HCT116 (cell line): ENCODE results near the gene NLRP5. TPM values are rescaled to one million over a fixed set of nuclear protein-coding genes. Genes with fewer than 3 reads are reported as not detected.

Source experiments
- ATAC-seq: fragments of 200-7000 bp; cut with Tn5 transposase; 2 replicates; pipeline ENCODE4 v1.9.1; 2020; ENCODE audit warnings: mild to moderate bottlenecking, moderate library complexity
- BruUV-seq: library from RNA; stranded (reverse); fragments of 400-500 nt; replicated peaks from 2 replicates; lab custom pipeline; 2021; lab: Mats Ljungman, UMichigan
- CTCF ChIA-PET: fragments of 300-600 bp; sonication (Branson Sonifier 250); formaldehyde crosslinking; loops from one replicate; lab custom pipeline; 2021; ENCODE audit warnings: antibody characterized with exemption; lab: Charles Lee
- POLR2A ChIA-PET: fragments of 300-600, 350-600 bp; sonication (Branson Sonifier 250); formaldehyde crosslinking; loops from one replicate; lab custom pipeline; 2021; ENCODE audit warnings: antibody characterized with exemption; lab: Charles Lee
- RAD21 ChIA-PET, 2 experiments: fragments of 300-600 bp; sonication (Branson Sonifier 250); formaldehyde crosslinking; loops; one replicate each; lab custom pipeline; 2023; ENCODE audit warnings: low total read pairs in 2 of 2; ENCODE audit not compliant: uncharacterized antibody in 2 of 2, unreplicated experiment in 2 of 2, low non-redundant PET in 1 of 2; lab: Charles Lee
- DNase-seq: peaks from one replicate; pipeline ENCODE4 v3.0.0-alpha.2; 2010; ENCODE audit warnings: low read depth, low spot score
- H2AFZ ChIP-seq: fragments of 200-600 bp; shearing (Covaris generic), sonication (generic); 2 replicates; pipeline ENCODE4 v1.6.1; 2017; ENCODE audit warnings: low read depth, mixed run types, mixed read lengths, antibody characterized with exemption, low read length; ENCODE audit not compliant: poor library complexity, severe bottlenecking
- H3K27ac ChIP-seq: 2 replicates; pipeline ENCODE4 v1.5.1; 2012; ENCODE audit warnings: low read depth, low read length
- H3K27me3 ChIP-seq: fragments of 200-600 bp; sonication (generic); 2 replicates; pipeline ENCODE4 v1.6.1; 2016; ENCODE audit warnings: mixed run types, low read length, mixed read lengths; ENCODE audit not compliant: insufficient read depth
- H3K36me3 ChIP-seq, 2 experiments: fragments of 200-500 bp in 1 of 2; fragments of 200-600 bp in 1 of 2; sonication (Bioruptor generic) in 1 of 2; sonication (generic) in 1 of 2; 2 replicates each; pipeline versions ENCODE4 v1.5.1 to v1.6.1; 2014 to 2016; ENCODE audit warnings: low read length in 2 of 2, inconsistent platforms in 1 of 2, mixed read lengths in 1 of 2, mixed run types in 1 of 2; ENCODE audit not compliant: insufficient read depth in 2 of 2, control insufficient read depth in 1 of 2
- H3K4me1 ChIP-seq, 2 experiments: fragments of 200-600 bp in 1 of 2; sonication (generic) in 1 of 2; 2 replicates each; pipeline versions ENCODE4 v1.5.1 to v1.6.1; 2012 to 2017; ENCODE audit warnings: low read length in 2 of 2, inconsistent platforms in 1 of 2, mild to moderate bottlenecking in 1 of 2, mixed read lengths in 1 of 2, mixed run types in 1 of 2, moderate library complexity in 1 of 2; ENCODE audit not compliant: insufficient read depth in 2 of 2, control insufficient read depth in 1 of 2
- H3K4me2 ChIP-seq: fragments of 200-600 bp; sonication (generic); 2 replicates; pipeline ENCODE4 v1.6.1; 2017; ENCODE audit warnings: mixed run types, low read length, mixed read lengths
- H3K4me3 ChIP-seq, 2 experiments: fragments of 200-600 bp in 1 of 2; sonication (generic) in 1 of 2; replicated peaks in 1 of 2; 2 replicates each; pipeline ENCODE4 v1.5.1; 2011 to 2016; ENCODE audit warnings: low read length in 2 of 2, control low read depth in 1 of 2, low read depth in 1 of 2, mild to moderate bottlenecking in 1 of 2, mixed read lengths in 1 of 2, mixed run types in 1 of 2
- H3K79me2 ChIP-seq: fragments of 200-600 bp; sonication (generic); 2 replicates; pipeline ENCODE4 v1.6.1; 2017; ENCODE audit warnings: mild to moderate bottlenecking, mixed run types, low read length, moderate library complexity, mixed read lengths; ENCODE audit not compliant: insufficient read depth
- H3K9ac ChIP-seq: fragments of 200-600 bp; sonication (generic); 2 replicates; pipeline ENCODE4 v1.6.1; 2016; ENCODE audit warnings: low read length, mixed read lengths
- H3K9me2 ChIP-seq: fragments of 200-600 bp; sonication (generic), shearing (Covaris generic); 2 replicates; pipeline ENCODE4 v1.6.1; 2017; ENCODE audit warnings: mixed run types, mild to moderate bottlenecking, moderate library complexity; ENCODE audit not compliant: insufficient read depth
- H3K9me3 ChIP-seq, 2 experiments: fragments of 200-500 bp in 1 of 2; fragments of 200-600 bp in 1 of 2; sonication (Bioruptor generic) in 1 of 2; sonication (generic) in 1 of 2; 2 replicates each; pipeline ENCODE4 v1.6.1; 2014 to 2017; ENCODE audit warnings: low read length in 2 of 2, mixed read lengths in 2 of 2, inconsistent platforms in 1 of 2, low read depth in 1 of 2, mild to moderate bottlenecking in 1 of 2, mixed run types in 1 of 2, moderate library complexity in 1 of 2; ENCODE audit not compliant: control insufficient read depth in 1 of 2, insufficient read depth in 1 of 2
- H4K20me1 ChIP-seq: fragments of 200-600 bp; sonication (generic), shearing (Covaris generic); 2 replicates; pipeline ENCODE4 v1.6.1; 2017; ENCODE audit warnings: mixed run types, mild to moderate bottlenecking, moderate library complexity; ENCODE audit not compliant: insufficient read depth
- CBX3 ChIP-seq: IDR thresholded peaks from 2 replicates; pipeline ENCODE4 v1.6.1; 2012; ENCODE audit warnings: low read depth
- CEBPB ChIP-seq: IDR thresholded peaks from 2 replicates; pipeline ENCODE4 v1.6.1; 2012; ENCODE audit warnings: low read depth
- EGR1 ChIP-seq: IDR thresholded peaks from 2 replicates; pipeline ENCODE4 v1.6.1; 2012; ENCODE audit warnings: low read depth
- ELF1 ChIP-seq: IDR thresholded peaks from 2 replicates; pipeline ENCODE4 v1.6.1; 2012; ENCODE audit warnings: low read depth, borderline replicate concordance
- EZH2phosphoT487 ChIP-seq: fragments of 200-600 bp; IDR thresholded peaks from 2 replicates; pipeline ENCODE4 v1.6.1; 2018; ENCODE audit warnings: antibody characterized with exemption, borderline replicate concordance
- FOSL1 ChIP-seq: IDR thresholded peaks from 2 replicates; pipeline ENCODE4 v1.6.1; 2012; ENCODE audit warnings: low read depth
- POLR2A ChIP-seq: IDR thresholded peaks from 2 replicates; pipeline ENCODE4 v1.7.0; 2011; ENCODE audit warnings: borderline replicate concordance; ENCODE audit not compliant: insufficient read depth, insufficient read length; ENCODE audit errors: extremely low read depth
- POLR2AphosphoS5 ChIP-seq: IDR thresholded peaks from 2 replicates; pipeline ENCODE4 v1.6.1; 2011; ENCODE audit warnings: mild to moderate bottlenecking, low read depth, low read length, moderate library complexity
- SIN3A ChIP-seq: IDR thresholded peaks from 2 replicates; pipeline ENCODE4 v1.6.1; 2012; ENCODE audit warnings: low read depth
- SP1 ChIP-seq: IDR thresholded peaks from 2 replicates; pipeline ENCODE4 v1.6.1; 2012; ENCODE audit warnings: low read depth
- TCF7L2 ChIP-seq: IDR thresholded peaks from 2 replicates; pipeline ENCODE4 v1.7.0; 2011; ENCODE audit warnings: borderline replicate concordance, inconsistent platforms; ENCODE audit not compliant: insufficient read depth, insufficient read length; ENCODE audit errors: extremely low read depth
- ZFX ChIP-seq: fragments of 450-650 bp; IDR thresholded peaks from 2 replicates; pipeline ENCODE4 v1.6.1; 2017
- ZNF274 ChIP-seq: fragments of 200-500 bp; sonication (Bioruptor generic); IDR thresholded peaks from 2 replicates; pipeline ENCODE4 v1.6.1; 2014; ENCODE audit warnings: mild to moderate bottlenecking, low read depth, low read length, inconsistent platforms
- intact Hi-C: fragments of 100-400 bp; cut with micrococcal nuclease; formaldehyde crosslinking; loops from 2 replicates; pipeline ENCODE4 v1.10.0; 2022
- total RNA-seq: library from RNA; stranded (reverse); gene quantifications from one replicate; pipeline ENCODE4 v1.2.1, GENCODE V29; 2021; ENCODE audit not compliant: unreplicated experiment
- TF ChIP-seq, protein P1 (sequence below): IDR thresholded peaks from 2 replicates; pipeline ENCODE4 v1.6.1; 2012
- TF ChIP-seq, protein P2 (sequence below): IDR thresholded peaks from 2 replicates; pipeline ENCODE4 v1.6.1; 2012; ENCODE audit warnings: low read depth
- TF ChIP-seq, protein P3 (sequence below): IDR thresholded peaks from 2 replicates; pipeline ENCODE4 v1.6.1; 2011; ENCODE audit warnings: mild to moderate bottlenecking, low read length, moderate library complexity; ENCODE audit not compliant: insufficient replicate concordance; ENCODE audit errors: extremely low read depth

Gene NLRP5
- total RNA-seq, 1 experiment from 2014 or later: 0.30 TPM

DNA sequence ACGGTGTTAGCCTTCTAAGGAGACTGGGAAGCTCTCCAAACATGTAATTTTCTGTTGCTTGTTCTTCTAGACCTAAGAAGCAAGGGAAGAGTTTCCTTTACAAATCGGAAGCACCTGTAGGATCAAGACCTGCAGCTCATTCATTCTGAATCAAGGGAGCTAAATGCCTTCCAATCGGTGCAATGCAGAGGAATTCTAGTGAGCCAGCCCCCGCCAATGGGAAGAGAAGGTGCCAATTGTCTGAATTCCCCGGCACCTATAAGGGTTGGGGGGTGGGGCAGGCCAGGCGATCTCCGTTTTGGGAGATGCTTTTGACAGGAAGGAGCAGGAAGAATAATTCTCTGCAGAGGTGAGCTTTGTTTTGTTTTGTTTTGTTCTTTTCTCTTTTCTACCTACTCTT, 47.4 kb upstream of the NLRP5 start:
- Histone ChIP-seq H3K4me3 (no peak overlapping the region), H3K27me3 (0 out of 2 replicates have a peak, but pooled peaks cover 3% of the 10 kb centered on the region), H3K9me3 (no peaks in the 10 kb centered on the region), H3K79me2 (no peaks in the 10 kb centered on the region), H3K36me3 (no peaks in the 10 kb centered on the region), H3K27ac (no peak overlapping the region), H3K4me2 (no peak overlapping the region), H3K9me2 (no peaks in the 10 kb centered on the region), H3K4me1 (no peaks in the 10 kb centered on the region), H3K9ac (no peak overlapping the region), H2AFZ (no peak overlapping the region), H4K20me1 (no peaks in the 10 kb centered on the region)
- no TSS peak for BruUV-seq
- intact Hi-C loops: no loop called here
- CTCF ChIA-PET: interaction anchor here (1.4 kb wide), 1 partner anchor 26 kb away, joined by 4 read pairs; no protein-coding TSS in a partner anchor
- POLR2A ChIA-PET: no interaction called here
- ATAC-seq (no peak), DNase-seq (no peak)
- TF ChIP-seq, protein P1, sequence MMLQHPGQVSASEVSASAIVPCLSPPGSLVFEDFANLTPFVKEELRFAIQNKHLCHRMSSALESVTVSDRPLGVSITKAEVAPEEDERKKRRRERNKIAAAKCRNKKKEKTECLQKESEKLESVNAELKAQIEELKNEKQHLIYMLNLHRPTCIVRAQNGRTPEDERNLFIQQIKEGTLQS: no peak
- TF ChIP-seq, protein P2, sequence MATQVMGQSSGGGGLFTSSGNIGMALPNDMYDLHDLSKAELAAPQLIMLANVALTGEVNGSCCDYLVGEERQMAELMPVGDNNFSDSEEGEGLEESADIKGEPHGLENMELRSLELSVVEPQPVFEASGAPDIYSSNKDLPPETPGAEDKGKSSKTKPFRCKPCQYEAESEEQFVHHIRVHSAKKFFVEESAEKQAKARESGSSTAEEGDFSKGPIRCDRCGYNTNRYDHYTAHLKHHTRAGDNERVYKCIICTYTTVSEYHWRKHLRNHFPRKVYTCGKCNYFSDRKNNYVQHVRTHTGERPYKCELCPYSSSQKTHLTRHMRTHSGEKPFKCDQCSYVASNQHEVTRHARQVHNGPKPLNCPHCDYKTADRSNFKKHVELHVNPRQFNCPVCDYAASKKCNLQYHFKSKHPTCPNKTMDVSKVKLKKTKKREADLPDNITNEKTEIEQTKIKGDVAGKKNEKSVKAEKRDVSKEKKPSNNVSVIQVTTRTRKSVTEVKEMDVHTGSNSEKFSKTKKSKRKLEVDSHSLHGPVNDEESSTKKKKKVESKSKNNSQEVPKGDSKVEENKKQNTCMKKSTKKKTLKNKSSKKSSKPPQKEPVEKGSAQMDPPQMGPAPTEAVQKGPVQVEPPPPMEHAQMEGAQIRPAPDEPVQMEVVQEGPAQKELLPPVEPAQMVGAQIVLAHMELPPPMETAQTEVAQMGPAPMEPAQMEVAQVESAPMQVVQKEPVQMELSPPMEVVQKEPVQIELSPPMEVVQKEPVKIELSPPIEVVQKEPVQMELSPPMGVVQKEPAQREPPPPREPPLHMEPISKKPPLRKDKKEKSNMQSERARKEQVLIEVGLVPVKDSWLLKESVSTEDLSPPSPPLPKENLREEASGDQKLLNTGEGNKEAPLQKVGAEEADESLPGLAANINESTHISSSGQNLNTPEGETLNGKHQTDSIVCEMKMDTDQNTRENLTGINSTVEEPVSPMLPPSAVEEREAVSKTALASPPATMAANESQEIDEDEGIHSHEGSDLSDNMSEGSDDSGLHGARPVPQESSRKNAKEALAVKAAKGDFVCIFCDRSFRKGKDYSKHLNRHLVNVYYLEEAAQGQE: no peak
- TF ChIP-seq ZNF274 (no peak), ELF1 (no peak), EGR1 (no peak), POLR2A (no peak), CEBPB (no peak), EZH2phosphoT487 (no peak), ZFX (no peak), SP1 (no peak), FOSL1 (no peak), CBX3 (no peak), POLR2AphosphoS5 (no peak), TCF7L2 (no peak), SIN3A (no peak)
- TF ChIP-seq, protein P3, sequence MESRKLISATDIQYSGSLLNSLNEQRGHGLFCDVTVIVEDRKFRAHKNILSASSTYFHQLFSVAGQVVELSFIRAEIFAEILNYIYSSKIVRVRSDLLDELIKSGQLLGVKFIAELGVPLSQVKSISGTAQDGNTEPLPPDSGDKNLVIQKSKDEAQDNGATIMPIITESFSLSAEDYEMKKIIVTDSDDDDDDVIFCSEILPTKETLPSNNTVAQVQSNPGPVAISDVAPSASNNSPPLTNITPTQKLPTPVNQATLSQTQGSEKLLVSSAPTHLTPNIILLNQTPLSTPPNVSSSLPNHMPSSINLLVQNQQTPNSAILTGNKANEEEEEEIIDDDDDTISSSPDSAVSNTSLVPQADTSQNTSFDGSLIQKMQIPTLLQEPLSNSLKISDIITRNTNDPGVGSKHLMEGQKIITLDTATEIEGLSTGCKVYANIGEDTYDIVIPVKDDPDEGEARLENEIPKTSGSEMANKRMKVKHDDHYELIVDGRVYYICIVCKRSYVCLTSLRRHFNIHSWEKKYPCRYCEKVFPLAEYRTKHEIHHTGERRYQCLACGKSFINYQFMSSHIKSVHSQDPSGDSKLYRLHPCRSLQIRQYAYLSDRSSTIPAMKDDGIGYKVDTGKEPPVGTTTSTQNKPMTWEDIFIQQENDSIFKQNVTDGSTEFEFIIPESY: no peak
- RAD21 ChIA-PET: no interaction called here
